ENCODE measurements around the gene STK32A.

STK32A gene

GRCh38 chr5:147200004-147200403 is 34.8 kb upstream of the STK32A start:
- no peak for DNase-seq (ENCODE audit: low read depth in 1 of 2, low spot score in 1 of 2)
- Histone ChIP-seq H3K27me3 (ENCODE audit: insufficient read depth, poor library complexity, severe bottlenecking) (no peaks in the 10 kb centered on the region), H3K4me3 (replicated peaks; ENCODE audit: insufficient read depth, low read length) (no peak overlapping the region), H3K27ac (replicated peaks) (no peak overlapping the region)
- TF ChIP-seq CTCF (IDR thresholded peaks at IDR 0.05; ENCODE audit: insufficient read depth, low read length) = no peak
- TF ChIP-seq REST (IDR thresholded peaks at IDR 0.05; ENCODE audit: insufficient replicate concordance, low read depth) = no peak
- TF ChIP-seq GABPA (IDR thresholded peaks at IDR 0.05; ENCODE audit: low read depth) = no peak
- TF ChIP-seq POLR2AphosphoS5 (IDR thresholded peaks at IDR 0.05; ENCODE audit: low read depth) = no peak
- no peak for TF ChIP-seq SPI1 (IDR thresholded peaks at IDR 0.05; ENCODE audit: borderline replicate concordance, low read depth)

- DNase-seq (ENCODE audit: low read depth in 1 of 2, low spot score in 1 of 2) = no peak
- TF ChIP-seq GABPA (IDR thresholded peaks at IDR 0.05; ENCODE audit: low read depth) = no peak
- no peak for TF ChIP-seq POLR2AphosphoS5 (IDR thresholded peaks at IDR 0.05; ENCODE audit: low read depth)
- TF ChIP-seq SPI1 (IDR thresholded peaks at IDR 0.05; ENCODE audit: borderline replicate concordance, low read depth) = no peak
- TF ChIP-seq CTCF (IDR thresholded peaks at IDR 0.05; ENCODE audit: insufficient read depth, low read length) = no peak
- TF ChIP-seq REST (IDR thresholded peaks at IDR 0.05; ENCODE audit: insufficient replicate concordance, low read depth) = no peak
- no peaks in the 10 kb centered on the region for H3K27me3 ChIP-seq (ENCODE audit: insufficient read depth, poor library complexity, severe bottlenecking)
- H3K4me3 ChIP-seq (replicated peaks; ENCODE audit: insufficient read depth, low read length) = no peak overlapping the region
- no peak overlapping the region for H3K27ac ChIP-seq (replicated peaks)
Observed at GRCh38 chr5:147203213-147203612, 31.6 kb upstream of the STK32A start.

GRCh38 chr5:147204576-147204975 is 30.2 kb upstream of the STK32A start:
- DNase-seq (ENCODE audit: low read depth in 1 of 2, low spot score in 1 of 2) = no peak
- TF ChIP-seq POLR2AphosphoS5 (IDR thresholded peaks at IDR 0.05; ENCODE audit: low read depth) (no peak), GABPA (IDR thresholded peaks at IDR 0.05; ENCODE audit: low read depth) (no peak), SPI1 (IDR thresholded peaks at IDR 0.05; ENCODE audit: borderline replicate concordance, low read depth) (no peak)
- Histone ChIP-seq H3K27me3 (ENCODE audit: insufficient read depth, poor library complexity, severe bottlenecking) (no peaks in the 10 kb centered on the region), H3K4me3 (replicated peaks; ENCODE audit: insufficient read depth, low read length) (no peak overlapping the region), H3K27ac (replicated peaks) (no peak overlapping the region)

- Histone ChIP-seq H3K27me3 (ENCODE audit: insufficient read depth, poor library complexity, severe bottlenecking) (no peaks in the 10 kb centered on the region), H3K4me3 (replicated peaks; ENCODE audit: insufficient read depth, low read length) (no peak overlapping the region), H3K27ac (replicated peaks) (no peak overlapping the region)
- no peak for DNase-seq (ENCODE audit: low read depth in 1 of 2, low spot score in 1 of 2)
- no peak for TF ChIP-seq GABPA (IDR thresholded peaks at IDR 0.05; ENCODE audit: low read depth)
- no peak for TF ChIP-seq REST (IDR thresholded peaks at IDR 0.05; ENCODE audit: insufficient replicate concordance, low read depth)
- TF ChIP-seq CTCF (IDR thresholded peaks at IDR 0.05; ENCODE audit: insufficient read depth, low read length) = no peak
- no peak for TF ChIP-seq SPI1 (IDR thresholded peaks at IDR 0.05; ENCODE audit: borderline replicate concordance, low read depth)
- no peak for TF ChIP-seq POLR2AphosphoS5 (IDR thresholded peaks at IDR 0.05; ENCODE audit: low read depth)
Observed at GRCh38 chr5:147208134-147208533, 26.7 kb upstream of the STK32A start.
